Measurements from ENCODE around the gene BRF1.

BRF1 gene

DNA sequence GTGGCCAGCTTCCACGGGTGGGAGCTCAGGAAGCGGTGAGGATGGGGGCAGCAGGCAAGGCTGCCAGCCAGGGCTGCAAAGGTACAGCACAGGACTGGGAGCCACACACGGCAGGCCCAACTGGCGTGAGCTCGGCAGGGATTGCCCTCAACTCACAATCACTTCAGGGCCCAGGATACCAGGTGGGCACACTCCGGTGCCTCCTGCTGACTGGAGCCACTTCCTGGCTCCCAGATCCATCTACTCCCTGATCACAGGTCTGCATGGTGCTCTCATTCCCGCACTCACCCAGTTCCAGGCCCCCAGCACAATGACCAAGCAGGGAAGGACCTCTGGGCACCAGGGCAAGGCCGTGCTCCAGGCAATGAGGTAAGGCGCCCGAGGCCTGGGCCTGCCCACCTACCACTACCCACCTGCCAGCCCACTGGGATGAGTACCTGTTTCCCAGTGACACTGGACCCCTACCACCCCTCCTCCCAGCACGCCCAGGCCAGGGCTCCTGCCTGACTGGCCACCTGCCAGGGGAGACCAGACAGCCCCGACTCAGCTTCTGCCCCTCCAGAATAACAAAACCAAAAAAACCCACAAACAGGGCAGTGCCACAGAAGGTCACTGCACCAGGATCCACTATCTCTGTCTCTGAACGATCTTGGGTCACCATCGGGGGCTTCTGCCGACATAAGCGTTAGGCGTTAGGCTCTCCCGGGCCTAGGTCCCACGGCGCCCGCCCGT lies 134.1 kb downstream of the BRF1 start:
- Histone ChIP-seq H3K27ac (ENCODE audit: low read depth, low read length) (no peak overlapping the region), H3K36me3 (ENCODE audit: control insufficient read depth, insufficient read depth, low read length) (no peaks in the 10 kb centered on the region), H3K9ac (ENCODE audit: low read length) (no peak overlapping the region), H3K27me3 (ENCODE audit: control insufficient read depth, insufficient read depth, low read length) (peaks cover 11% of the 10 kb centered on the region), H3K4me1 (ENCODE audit: control insufficient read depth, insufficient read depth, low read length) (no peaks in the 10 kb centered on the region), H3K4me3 (ENCODE audit: low read length) (no peak overlapping the region)

DNA sequence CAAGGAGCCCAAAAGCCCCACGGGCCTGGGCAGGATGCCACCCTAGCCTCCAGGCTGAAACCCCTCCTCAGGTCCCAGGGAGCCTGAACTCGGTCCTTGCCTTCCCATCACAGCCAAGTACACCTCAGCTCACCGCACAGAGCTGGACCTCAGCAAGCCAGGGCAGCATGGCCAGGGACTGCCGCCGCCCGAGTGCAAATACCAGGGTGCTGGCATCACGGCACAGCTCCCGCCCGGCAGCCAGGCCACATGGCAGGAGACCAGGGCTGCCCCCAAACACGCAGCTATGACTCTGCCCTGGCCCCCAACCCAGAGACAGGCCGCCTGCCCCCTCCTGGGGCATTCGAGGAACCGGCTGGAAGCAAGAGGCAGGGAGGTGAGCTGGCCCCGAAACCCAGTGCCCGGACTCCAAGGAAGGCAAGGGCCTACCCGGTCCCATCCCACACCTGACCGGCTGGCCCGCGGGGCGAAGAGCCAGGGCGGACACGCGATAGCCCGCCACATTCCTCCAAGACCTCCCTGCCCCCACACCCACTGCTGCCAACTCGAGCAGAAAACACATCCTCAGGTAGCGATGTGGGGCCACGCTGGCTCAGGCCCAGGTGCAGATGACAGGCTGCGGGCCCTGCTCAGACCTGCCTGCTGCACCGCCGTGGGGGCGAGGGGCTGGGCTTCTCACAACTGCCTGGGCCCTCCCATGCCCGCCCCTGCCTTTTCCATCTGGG lies 134.9 kb downstream of the BRF1 start:
- H3K9ac ChIP-seq (ENCODE audit: low read length), result no peak overlapping the region
- no peaks in the 10 kb centered on the region for H3K4me1 ChIP-seq (ENCODE audit: control insufficient read depth, insufficient read depth, low read length)
- H3K27me3 ChIP-seq (ENCODE audit: control insufficient read depth, insufficient read depth, low read length), result peaks cover 11% of the 10 kb centered on the region
- no peak overlapping the region for H3K27ac ChIP-seq (ENCODE audit: low read depth, low read length)
- H3K4me3 ChIP-seq (ENCODE audit: low read length), result no peak overlapping the region
- no peaks in the 10 kb centered on the region for H3K36me3 ChIP-seq (ENCODE audit: control insufficient read depth, insufficient read depth, low read length)

GRCh38 chr14:105165134-105165704 lies 135.6 kb downstream of the BRF1 start:
- Histone ChIP-seq H3K27me3 (ENCODE audit: control insufficient read depth, insufficient read depth, low read length) (peaks cover 8% of the 10 kb centered on the region), H3K9ac (ENCODE audit: low read length) (no peak overlapping the region), H3K4me3 (ENCODE audit: low read length) (no peak overlapping the region), H3K36me3 (ENCODE audit: control insufficient read depth, insufficient read depth, low read length) (no peaks in the 10 kb centered on the region), H3K27ac (ENCODE audit: low read depth, low read length) (no peak overlapping the region), H3K4me1 (ENCODE audit: control insufficient read depth, insufficient read depth, low read length) (no peaks in the 10 kb centered on the region)

DNA sequence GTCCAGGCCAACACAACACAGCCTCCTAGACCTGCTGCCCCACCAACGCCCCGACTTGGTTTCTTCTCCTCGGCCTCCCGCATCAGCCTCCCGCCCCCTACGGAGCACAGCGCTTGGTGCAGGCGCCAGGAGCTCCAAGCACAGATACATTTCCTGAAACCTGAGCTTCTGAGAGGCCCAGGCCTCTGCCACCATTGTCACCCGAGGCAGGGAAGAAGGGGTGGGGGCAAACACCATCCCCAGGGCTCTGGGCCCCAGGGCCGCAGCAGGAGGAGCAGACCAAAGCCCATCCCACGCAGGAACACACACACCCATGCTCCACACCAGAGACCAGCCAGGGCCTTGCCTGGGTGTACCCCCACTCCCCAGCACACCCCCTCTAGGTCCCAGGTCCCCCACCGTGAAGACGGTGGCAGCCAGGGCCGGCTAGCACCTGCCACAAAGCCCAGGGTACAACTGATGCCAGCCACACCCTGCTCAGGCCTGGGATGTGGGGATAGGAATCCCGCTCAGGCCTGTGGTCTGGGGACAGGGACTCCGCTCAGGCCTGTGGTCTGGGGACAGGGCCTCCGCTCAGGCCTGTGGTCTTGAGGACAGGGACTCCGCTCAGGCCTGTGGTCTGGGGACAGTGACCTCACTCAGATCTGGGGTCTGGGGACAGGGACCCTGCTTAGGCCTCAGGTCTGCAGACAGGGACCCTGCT lies 137.6 kb downstream of the BRF1 start:
- H3K4me3 ChIP-seq (ENCODE audit: low read length), result no peak overlapping the region
- H3K27me3 ChIP-seq (ENCODE audit: control insufficient read depth, insufficient read depth, low read length), result no peaks in the 10 kb centered on the region
- no peaks in the 10 kb centered on the region for H3K4me1 ChIP-seq (ENCODE audit: control insufficient read depth, insufficient read depth, low read length)

DNA sequence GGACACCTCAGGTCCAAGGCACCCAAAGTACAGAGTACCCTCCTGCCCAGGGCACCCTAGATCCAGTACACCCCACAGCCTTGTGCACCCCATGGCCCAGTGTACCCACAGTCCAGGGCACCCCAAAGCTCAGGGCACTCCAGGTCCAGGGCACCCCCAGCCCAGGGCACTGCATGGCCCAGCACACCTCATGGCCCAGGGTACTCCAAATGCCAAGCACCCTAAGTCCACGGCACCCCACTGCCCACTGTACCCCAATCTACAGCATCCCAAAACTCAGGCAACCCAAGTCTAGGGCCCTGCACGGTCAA lies 138.2 kb downstream of the BRF1 start:
- H3K36me3 ChIP-seq (ENCODE audit: control insufficient read depth, insufficient read depth, low read length), result no peaks in the 10 kb centered on the region
- H3K27me3 ChIP-seq (ENCODE audit: control insufficient read depth, insufficient read depth, low read length), result no peaks in the 10 kb centered on the region
- H3K4me1 ChIP-seq (ENCODE audit: control insufficient read depth, insufficient read depth, low read length), result no peaks in the 10 kb centered on the region
- no peak overlapping the region for H3K27ac ChIP-seq (ENCODE audit: low read depth, low read length)
- H3K4me3 ChIP-seq (ENCODE audit: low read length), result no peak overlapping the region
- no peak overlapping the region for H3K9ac ChIP-seq (ENCODE audit: low read length)

More for the DNA sequence above, 137.6 kb downstream of the BRF1 start:
- H3K9ac ChIP-seq (ENCODE audit: low read length), result no peak overlapping the region
- no peaks in the 10 kb centered on the region for H3K36me3 ChIP-seq (ENCODE audit: control insufficient read depth, insufficient read depth, low read length)
- no peak overlapping the region for H3K27ac ChIP-seq (ENCODE audit: low read depth, low read length)

DNA sequence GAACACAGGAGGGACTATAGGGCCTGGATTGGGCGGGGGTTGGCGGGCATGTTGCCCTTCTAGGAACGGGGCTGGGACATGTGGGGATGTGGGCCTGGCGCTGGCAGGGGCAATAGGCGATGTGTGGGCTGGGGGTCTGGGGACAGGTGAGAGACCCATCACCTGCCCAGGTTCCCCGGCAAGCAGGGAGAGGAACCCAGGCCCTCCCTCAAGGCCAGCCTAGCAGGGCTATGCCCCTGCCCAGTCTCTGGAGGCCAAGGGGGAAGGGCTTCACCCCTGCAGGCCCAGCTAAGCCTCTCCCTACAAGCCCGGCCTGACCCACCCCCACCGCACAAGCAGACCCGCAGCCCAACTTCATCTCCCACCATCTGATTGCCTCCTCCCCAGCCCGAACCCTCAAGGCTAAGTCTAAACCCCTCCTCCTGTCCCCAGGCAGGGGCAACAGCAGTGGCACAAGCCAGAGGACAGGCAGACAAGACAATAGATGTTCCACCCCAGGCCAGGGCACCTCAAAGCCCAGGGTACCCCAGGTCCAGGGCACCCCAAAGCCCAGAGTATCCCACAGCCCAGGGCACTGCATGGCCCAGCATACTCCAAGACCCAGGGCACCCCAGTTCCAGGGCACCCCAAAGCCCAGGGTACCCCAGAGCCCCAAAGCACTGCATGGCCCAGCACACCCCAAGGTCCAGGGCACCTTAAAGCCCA lies 138.7 kb downstream of the BRF1 start:
- no peaks in the 10 kb centered on the region for H3K4me1 ChIP-seq (ENCODE audit: control insufficient read depth, insufficient read depth, low read length)
- no peaks in the 10 kb centered on the region for H3K27me3 ChIP-seq (ENCODE audit: control insufficient read depth, insufficient read depth, low read length)
- H3K4me3 ChIP-seq (ENCODE audit: low read length), result no peak overlapping the region
- no peak overlapping the region for H3K9ac ChIP-seq (ENCODE audit: low read length)
- H3K36me3 ChIP-seq (ENCODE audit: control insufficient read depth, insufficient read depth, low read length), result no peaks in the 10 kb centered on the region
- no peak overlapping the region for H3K27ac ChIP-seq (ENCODE audit: low read depth, low read length)

DNA sequence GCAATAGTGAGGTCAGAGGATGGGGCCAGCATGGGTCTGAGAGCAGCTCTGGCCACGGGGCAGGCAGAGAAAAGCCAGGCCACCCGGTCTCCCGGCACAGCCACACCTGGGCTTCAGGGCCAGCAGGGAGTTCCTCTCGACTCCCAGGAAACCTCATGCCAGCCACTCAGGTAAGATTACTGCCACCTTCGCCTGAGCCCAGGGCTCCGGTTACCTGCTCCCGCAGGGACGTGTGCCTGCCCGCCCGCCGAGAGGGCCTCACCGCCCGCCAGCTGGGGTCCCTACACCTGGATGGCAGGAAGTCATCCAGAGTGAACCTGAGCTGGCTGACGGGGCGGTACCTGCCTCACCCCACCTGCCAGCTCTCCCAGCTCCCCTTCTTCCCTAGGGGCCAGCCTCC lies 139.5 kb downstream of the BRF1 start:
- H3K4me3 ChIP-seq (ENCODE audit: low read length), result no peak overlapping the region
- no peaks in the 10 kb centered on the region for H3K27me3 ChIP-seq (ENCODE audit: control insufficient read depth, insufficient read depth, low read length)
- H3K27ac ChIP-seq (ENCODE audit: low read depth, low read length), result no peak overlapping the region
- H3K9ac ChIP-seq (ENCODE audit: low read length), result no peak overlapping the region
- no peaks in the 10 kb centered on the region for H3K36me3 ChIP-seq (ENCODE audit: control insufficient read depth, insufficient read depth, low read length)
- H3K4me1 ChIP-seq (ENCODE audit: control insufficient read depth, insufficient read depth, low read length), result no peaks in the 10 kb centered on the region

DNA sequence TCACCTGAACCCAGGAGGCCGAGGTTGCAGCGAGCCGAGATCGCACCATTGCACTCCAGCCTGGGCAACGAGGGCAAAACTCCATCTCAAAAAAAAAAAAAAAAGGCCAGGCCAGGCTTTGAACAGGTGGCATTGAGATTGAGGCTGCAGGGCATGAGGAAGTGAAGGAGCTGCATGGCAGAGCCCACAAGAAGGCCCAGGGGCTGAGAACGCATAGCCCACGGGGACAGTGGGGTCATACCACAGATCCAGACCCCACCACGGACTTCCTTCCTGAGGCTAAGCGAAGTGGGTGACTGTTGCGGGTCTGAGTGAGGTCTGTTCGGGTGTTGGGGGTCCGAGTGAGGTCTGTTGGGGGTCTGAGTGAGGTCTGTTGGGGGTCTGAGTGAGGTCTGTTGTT lies 140.0 kb downstream of the BRF1 start:
- Histone ChIP-seq H3K4me1 (ENCODE audit: control insufficient read depth, insufficient read depth, low read length) (no peaks in the 10 kb centered on the region), H3K9ac (ENCODE audit: low read length) (no peak overlapping the region), H3K4me3 (ENCODE audit: low read length) (no peak overlapping the region), H3K27me3 (ENCODE audit: control insufficient read depth, insufficient read depth, low read length) (no peaks in the 10 kb centered on the region), H3K27ac (ENCODE audit: low read depth, low read length) (no peak overlapping the region), H3K36me3 (ENCODE audit: control insufficient read depth, insufficient read depth, low read length) (no peaks in the 10 kb centered on the region)

- H3K4me1 ChIP-seq (ENCODE audit: control insufficient read depth, insufficient read depth, low read length), result no peaks in the 10 kb centered on the region
- H3K36me3 ChIP-seq (ENCODE audit: control insufficient read depth, insufficient read depth, low read length), result no peaks in the 10 kb centered on the region
- no peak overlapping the region for H3K27ac ChIP-seq (ENCODE audit: low read depth, low read length)
- H3K9ac ChIP-seq (ENCODE audit: low read length), result no peak overlapping the region
- no peak overlapping the region for H3K4me3 ChIP-seq (ENCODE audit: low read length)
- no peaks in the 10 kb centered on the region for H3K27me3 ChIP-seq (ENCODE audit: control insufficient read depth, insufficient read depth, low read length)
Observed at GRCh38 chr14:105159344-105159743, 141.5 kb downstream of the BRF1 start.
